ENCODE data around the gene SPAG17. TPM values are rescaled to one million over a fixed set of nuclear protein-coding genes. Genes with fewer than 3 reads are reported as not detected.

The SPAG17 gene
- total and polyA plus RNA-seq, 5 experiments from 2014 or later = not detected

GRCh38 chr1:118202076-118202608, 17.1 kb upstream of the SPAG17 start:
- DNase-seq (no peak), ATAC-seq (no peak)
- POLR2A ChIA-PET = no interaction called here
- Mint-ChIP-seq H3K9me3 (peaks cover 0 to 21% (median 0%) of the 10 kb centered on the region in 9 donors), H3K4me1 (no peaks in the 10 kb centered on the region), H3K36me3 (peaks cover 0 to 4% (median 0%) of the 10 kb centered on the region in 3 donors), H3K4me3 (no peak overlapping the region), H3K27me3 (peaks cover 0 to 8% (median 0%) of the 10 kb centered on the region in 5 donors), H3K27ac (no peak overlapping the region)

GRCh38 chr1:118201524-118201923, 16.5 kb upstream of the SPAG17 start:
- H3K27ac Mint-ChIP-seq = no peak overlapping the region
- POLR2A ChIA-PET = no interaction called here
- no peak overlapping the region for H3K4me3 Mint-ChIP-seq
- H3K4me1 Mint-ChIP-seq = no peaks in the 10 kb centered on the region
- DNase-seq (no peak), ATAC-seq (no peak)
- peaks cover 0 to 15% (median 0%) of the 10 kb centered on the region in 9 donors for H3K9me3 Mint-ChIP-seq
- H3K27me3 Mint-ChIP-seq = peaks cover 0 to 8% (median 0%) of the 10 kb centered on the region in 5 donors
- H3K36me3 Mint-ChIP-seq = peaks cover 0 to 4% (median 0%) of the 10 kb centered on the region in 3 donors

- H3K9me3 Mint-ChIP-seq = peaks cover 0 to 12% (median 0%) of the 10 kb centered on the region in 9 donors
- peaks cover 0 to 4% (median 0%) of the 10 kb centered on the region in 3 donors for H3K36me3 Mint-ChIP-seq
- no peak overlapping the region for H3K4me3 Mint-ChIP-seq
- no peak overlapping the region for H3K27ac Mint-ChIP-seq
- no peak for ATAC-seq
- H3K27me3 Mint-ChIP-seq = peaks cover 0 to 8% (median 0%) of the 10 kb centered on the region in 5 donors
- POLR2A ChIA-PET = no interaction called here
- DNase-seq = no peak
- no peaks in the 10 kb centered on the region for H3K4me1 Mint-ChIP-seq
These were observed 15.8 kb upstream of the SPAG17 start for GRCh38 chr1:118200836-118201235.

GRCh38 chr1:118190561-118190960, 5.5 kb upstream of the SPAG17 start:
- ATAC-seq (no peak), DNase-seq (no peak)
- Mint-ChIP-seq H3K9me3 (peaks cover 5 to 33% (median 17%) of the 10 kb centered on the region in 9 donors), H3K4me1 (peaks cover 0 to 3% (median under 1%) of the 10 kb centered on the region in 4 donors), H3K27ac (no peak overlapping the region), H3K27me3 (peaks cover 0 to 6% (median 4%) of the 10 kb centered on the region in 5 donors), H3K36me3 (peaks cover 0 to 12% (median 0%) of the 10 kb centered on the region in 3 donors), H3K4me3 (no peak overlapping the region)
- POLR2A ChIA-PET = no interaction called here

- peaks cover 0 to 11% (median 2%) of the 10 kb centered on the region in 4 donors for H3K4me1 Mint-ChIP-seq
- H3K27me3 Mint-ChIP-seq = peaks cover 0 to 16% (median 8%) of the 10 kb centered on the region in 5 donors
- H3K4me3 Mint-ChIP-seq = no peak overlapping the region
- H3K36me3 Mint-ChIP-seq = peaks cover 0 to 14% (median 0%) of the 10 kb centered on the region in 3 donors
- ATAC-seq (no peak), DNase-seq (no peak)
- no peak overlapping the region for H3K27ac Mint-ChIP-seq
- peaks cover 7 to 43% (median 18%) of the 10 kb centered on the region in 9 donors for H3K9me3 Mint-ChIP-seq
- POLR2A ChIA-PET = no interaction called here
These were observed 4.5 kb upstream of the SPAG17 start for GRCh38 chr1:118189564-118189963.

- Mint-ChIP-seq H3K4me1 (peaks cover 0 to 13% (median 3%) of the 10 kb centered on the region in 4 donors), H3K4me3 (no peak overlapping the region), H3K27me3 (peaks cover 0 to 19% (median 8%) of the 10 kb centered on the region in 5 donors), H3K27ac (no peak overlapping the region), H3K9me3 (peaks cover 7 to 40% (median 19%) of the 10 kb centered on the region in 9 donors), H3K36me3 (peaks cover 0 to 18% (median 0%) of the 10 kb centered on the region in 3 donors)
- no peak for DNase-seq
- POLR2A ChIA-PET = no interaction called here
- no peak for ATAC-seq
These were observed 3.4 kb upstream of the SPAG17 start for GRCh38 chr1:118188411-118188810.

- peaks cover 0 to 19% (median 8%) of the 10 kb centered on the region in 5 donors for H3K27me3 Mint-ChIP-seq
- no peak overlapping the region for H3K27ac Mint-ChIP-seq
- peaks cover 0 to 13% (median 3%) of the 10 kb centered on the region in 4 donors for H3K4me1 Mint-ChIP-seq
- peaks cover 0 to 18% (median 8%) of the 10 kb centered on the region in 9 donors for H3K9me3 Mint-ChIP-seq
- DNase-seq = no peak
- H3K4me3 Mint-ChIP-seq = peak overlapping the region in 1 of 10 donors; percentile 42
- POLR2A ChIA-PET = no interaction called here
- ATAC-seq = no peak
- H3K36me3 Mint-ChIP-seq = peaks cover 0 to 8% (median 0%) of the 10 kb centered on the region in 3 donors
These were observed 998 bp upstream of the SPAG17 start for GRCh38 chr1:118186026-118186425.

GRCh38 chr1:118184739-118185083, 317 bp downstream of the SPAG17 start:
- no peak for ATAC-seq
- DNase-seq = no peak
- Mint-ChIP-seq H3K27me3 (peaks cover 0 to 20% (median 8%) of the 10 kb centered on the region in 5 donors), H3K27ac (no peak overlapping the region), H3K4me3 (peak overlapping the region in 1 of 10 donors; percentile 68), H3K36me3 (peaks cover 0 to 8% (median 0%) of the 10 kb centered on the region in 3 donors), H3K9me3 (peaks cover 0 to 18% (median 9%) of the 10 kb centered on the region in 9 donors), H3K4me1 (peaks cover 0 to 13% (median 3%) of the 10 kb centered on the region in 4 donors)
- POLR2A ChIA-PET = no interaction called here

GRCh38 chr1:118183586-118183985, 1.4 kb downstream of the SPAG17 start:
- no peak for ATAC-seq
- no peak overlapping the region for H3K4me3 Mint-ChIP-seq
- peaks cover 0 to 8% (median 0%) of the 10 kb centered on the region in 3 donors for H3K36me3 Mint-ChIP-seq
- no peak for DNase-seq
- H3K27ac Mint-ChIP-seq = no peak overlapping the region
- H3K27me3 Mint-ChIP-seq = peaks cover 0 to 20% (median 8%) of the 10 kb centered on the region in 5 donors
- POLR2A ChIA-PET = no interaction called here
- H3K9me3 Mint-ChIP-seq = peaks cover 0 to 18% (median 9%) of the 10 kb centered on the region in 9 donors
- peaks cover 0 to 13% (median 3%) of the 10 kb centered on the region in 4 donors for H3K4me1 Mint-ChIP-seq

- H3K4me1 Mint-ChIP-seq = no peaks in the 10 kb centered on the region
- DNase-seq (no peak), ATAC-seq (no peak)
- H3K9me3 Mint-ChIP-seq = peaks cover 11 to 32% (median 19%) of the 10 kb centered on the region in 9 donors
- peaks cover 0 to 6% (median 5%) of the 10 kb centered on the region in 3 donors for H3K36me3 Mint-ChIP-seq
- no peak overlapping the region for H3K27ac Mint-ChIP-seq
- H3K27me3 Mint-ChIP-seq = peaks cover 0 to 12% (median 0%) of the 10 kb centered on the region in 5 donors
- H3K4me3 Mint-ChIP-seq = no peak overlapping the region
- POLR2A ChIA-PET = no interaction called here
These were observed 7.0 kb downstream of the SPAG17 start for GRCh38 chr1:118177998-118178397.

GRCh38 chr1:118169016-118169415, 16.0 kb downstream of the SPAG17 start:
- DNase-seq = no peak
- H3K4me1 Mint-ChIP-seq = no peaks in the 10 kb centered on the region
- H3K27me3 Mint-ChIP-seq = peaks cover 0 to 9% (median 3%) of the 10 kb centered on the region in 5 donors
- peaks cover 0 to under 1% (median under 1%) of the 10 kb centered on the region in 3 donors for H3K36me3 Mint-ChIP-seq
- no peak for ATAC-seq
- no peak overlapping the region for H3K27ac Mint-ChIP-seq
- H3K9me3 Mint-ChIP-seq = peaks cover 0 to 8% (median under 1%) of the 10 kb centered on the region in 9 donors
- no peak overlapping the region for H3K4me3 Mint-ChIP-seq
- POLR2A ChIA-PET = no interaction called here

GRCh38 chr1:118160806-118161205, 24.2 kb downstream of the SPAG17 start:
- no peaks in the 10 kb centered on the region for H3K36me3 Mint-ChIP-seq
- DNase-seq (no peak), ATAC-seq (no peak)
- H3K27ac Mint-ChIP-seq = no peak overlapping the region
- H3K4me1 Mint-ChIP-seq = no peaks in the 10 kb centered on the region
- POLR2A ChIA-PET = no interaction called here
- no peak overlapping the region for H3K4me3 Mint-ChIP-seq
- H3K9me3 Mint-ChIP-seq = peaks cover 0 to 2% (median 0%) of the 10 kb centered on the region in 9 donors
- H3K27me3 Mint-ChIP-seq = peaks cover 0 to 9% (median 2%) of the 10 kb centered on the region in 5 donors

- POLR2A ChIA-PET = no interaction called here
- no peaks in the 10 kb centered on the region for H3K4me1 Mint-ChIP-seq
- peaks cover 0 to 2% (median 0%) of the 10 kb centered on the region in 9 donors for H3K9me3 Mint-ChIP-seq
- H3K4me3 Mint-ChIP-seq = no peak overlapping the region
- no peak overlapping the region for H3K27ac Mint-ChIP-seq
- DNase-seq = no peak
- peaks cover 0 to 9% (median 2%) of the 10 kb centered on the region in 5 donors for H3K27me3 Mint-ChIP-seq
- H3K36me3 Mint-ChIP-seq = no peaks in the 10 kb centered on the region
- no peak for ATAC-seq
These were observed 25.5 kb downstream of the SPAG17 start for GRCh38 chr1:118159569-118159968.

All from naive thymus-derived CD8-positive, alpha-beta T cell (primary cell).